GM12875 (cell line): Measurements from ENCODE around the gene CCNI.

Experiments used
- H3K4me3 ChIP-seq: one replicate; pipeline ENCODE4 v1.5.1; 2011; ENCODE audit warnings: low read depth, low read length, control low read depth
- TF ChIP-seq, protein P1 (sequence below): IDR thresholded peaks from 2 replicates; pipeline ENCODE4 v1.5.1; 2011; ENCODE audit warnings: low read depth, mild to moderate bottlenecking, control low read depth, inconsistent platforms, low read length, moderate library complexity, borderline replicate concordance; ENCODE audit not compliant: insufficient read depth

The CCNI gene

DNA sequence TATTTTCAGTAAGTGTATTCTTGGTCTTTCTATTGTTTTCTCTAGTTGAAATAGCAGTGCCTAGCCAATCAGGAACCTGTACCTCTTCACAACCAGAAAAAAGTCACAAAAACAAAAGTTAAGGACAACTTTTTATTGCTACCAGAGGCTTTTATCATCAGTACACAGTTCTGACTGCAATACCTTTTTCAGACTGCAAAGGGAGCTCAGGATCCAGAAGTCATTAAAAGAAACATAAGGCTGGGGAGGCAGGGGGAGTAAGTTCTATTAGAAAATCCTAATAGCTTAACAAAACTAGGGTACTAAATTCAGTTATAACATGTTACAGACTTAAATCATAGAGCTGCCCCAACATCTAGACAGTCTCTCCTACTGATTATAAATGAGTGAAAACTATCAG, 28.8 kb downstream of the CCNI start:
- TF ChIP-seq, protein P1, sequence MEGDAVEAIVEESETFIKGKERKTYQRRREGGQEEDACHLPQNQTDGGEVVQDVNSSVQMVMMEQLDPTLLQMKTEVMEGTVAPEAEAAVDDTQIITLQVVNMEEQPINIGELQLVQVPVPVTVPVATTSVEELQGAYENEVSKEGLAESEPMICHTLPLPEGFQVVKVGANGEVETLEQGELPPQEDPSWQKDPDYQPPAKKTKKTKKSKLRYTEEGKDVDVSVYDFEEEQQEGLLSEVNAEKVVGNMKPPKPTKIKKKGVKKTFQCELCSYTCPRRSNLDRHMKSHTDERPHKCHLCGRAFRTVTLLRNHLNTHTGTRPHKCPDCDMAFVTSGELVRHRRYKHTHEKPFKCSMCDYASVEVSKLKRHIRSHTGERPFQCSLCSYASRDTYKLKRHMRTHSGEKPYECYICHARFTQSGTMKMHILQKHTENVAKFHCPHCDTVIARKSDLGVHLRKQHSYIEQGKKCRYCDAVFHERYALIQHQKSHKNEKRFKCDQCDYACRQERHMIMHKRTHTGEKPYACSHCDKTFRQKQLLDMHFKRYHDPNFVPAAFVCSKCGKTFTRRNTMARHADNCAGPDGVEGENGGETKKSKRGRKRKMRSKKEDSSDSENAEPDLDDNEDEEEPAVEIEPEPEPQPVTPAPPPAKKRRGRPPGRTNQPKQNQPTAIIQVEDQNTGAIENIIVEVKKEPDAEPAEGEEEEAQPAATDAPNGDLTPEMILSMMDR, result 0 out of 2 replicates have a peak, but pooled peaks have one; percentile 9
- H3K4me3 ChIP-seq, result no peak overlapping the region

DNA sequence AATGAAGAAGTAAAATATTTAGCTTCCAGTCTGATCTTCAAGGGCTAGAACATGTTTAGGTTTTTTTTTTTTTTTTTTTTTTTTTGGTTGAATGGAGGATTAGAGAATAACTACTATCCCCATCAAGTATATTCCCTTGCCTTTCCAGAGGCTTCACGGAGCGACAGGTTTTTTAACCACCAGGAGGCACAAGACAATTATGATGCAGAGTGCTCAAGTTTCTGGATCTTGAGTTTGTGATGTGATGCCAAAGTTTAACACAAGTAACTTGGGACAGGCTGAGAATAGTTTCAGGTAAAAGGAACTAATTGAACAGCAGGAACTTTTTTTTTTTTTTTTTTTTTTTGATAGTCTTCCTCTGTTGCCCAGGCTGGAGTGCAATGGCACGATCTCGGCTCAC, 30.3 kb downstream of the CCNI start:
- H3K4me3 ChIP-seq, result no peak overlapping the region
- TF ChIP-seq, protein P1, result no peak

DNA sequence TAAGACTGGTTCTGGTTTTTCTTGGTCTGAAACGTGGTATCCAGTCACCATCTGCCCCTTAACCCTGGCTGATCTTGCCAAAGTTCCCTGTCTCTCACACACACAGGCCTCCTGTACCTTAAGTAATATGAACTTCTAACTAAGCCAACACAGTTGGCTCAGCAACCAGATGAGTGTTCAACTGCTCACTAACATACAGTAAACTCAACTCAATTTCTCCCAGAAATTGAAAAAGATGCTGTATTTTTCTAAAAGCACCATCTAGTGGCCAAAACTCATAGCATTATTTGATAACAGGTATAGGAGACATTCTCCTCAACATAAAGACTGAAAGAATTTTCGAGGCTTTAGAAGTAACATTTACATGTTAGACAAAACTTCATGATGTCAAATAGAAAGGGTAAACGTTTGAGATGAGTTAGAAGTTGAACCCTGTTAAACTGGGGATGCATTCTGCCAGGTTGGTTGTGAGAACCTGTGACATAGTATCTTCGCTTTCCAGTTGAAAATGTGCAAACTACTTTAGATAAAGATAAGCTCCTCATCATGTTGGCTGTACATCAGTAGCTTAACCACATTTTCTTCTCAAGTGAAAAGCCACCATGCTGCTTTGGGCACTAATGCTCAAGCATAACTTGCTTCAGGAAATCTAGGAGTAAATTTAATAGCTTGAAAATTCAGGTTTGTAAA, 31.2 kb downstream of the CCNI start:
- TF ChIP-seq, protein P1, result peak; percentile 30; the same call in 1 of the 2 replicates
- H3K4me3 ChIP-seq, result no peak overlapping the region

DNA sequence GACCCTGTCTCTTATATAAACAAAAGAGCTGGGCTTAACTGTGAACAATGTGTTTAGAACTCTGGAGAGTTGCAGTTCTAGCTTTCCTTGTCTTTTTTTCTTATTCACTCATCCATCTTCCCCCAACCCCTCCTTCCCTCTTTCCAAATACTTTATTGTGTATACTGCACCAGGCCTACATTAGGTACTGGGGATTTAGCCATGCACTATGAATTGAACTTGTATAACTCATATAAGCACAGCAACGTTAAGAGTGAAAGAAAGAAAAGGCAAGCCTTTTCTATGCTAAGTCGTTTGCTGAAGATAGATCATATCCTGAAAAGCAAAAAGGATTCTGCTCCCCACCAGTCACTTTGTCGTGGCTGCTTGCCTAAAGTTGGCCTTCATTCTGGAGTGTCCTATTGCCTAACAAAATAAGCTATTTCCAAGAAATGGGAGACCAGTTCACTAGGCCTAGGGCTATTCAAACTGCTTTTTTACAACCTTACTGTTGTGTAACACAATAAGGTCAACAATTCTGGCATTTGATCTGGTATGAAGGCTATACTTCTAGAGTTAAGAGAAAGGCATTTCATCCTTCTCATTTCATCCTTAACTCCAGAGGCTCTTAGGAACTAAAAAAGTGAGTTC, 32.2 kb downstream of the CCNI start:
- no peak overlapping the region for H3K4me3 ChIP-seq
- TF ChIP-seq, protein P1, result no peak

DNA sequence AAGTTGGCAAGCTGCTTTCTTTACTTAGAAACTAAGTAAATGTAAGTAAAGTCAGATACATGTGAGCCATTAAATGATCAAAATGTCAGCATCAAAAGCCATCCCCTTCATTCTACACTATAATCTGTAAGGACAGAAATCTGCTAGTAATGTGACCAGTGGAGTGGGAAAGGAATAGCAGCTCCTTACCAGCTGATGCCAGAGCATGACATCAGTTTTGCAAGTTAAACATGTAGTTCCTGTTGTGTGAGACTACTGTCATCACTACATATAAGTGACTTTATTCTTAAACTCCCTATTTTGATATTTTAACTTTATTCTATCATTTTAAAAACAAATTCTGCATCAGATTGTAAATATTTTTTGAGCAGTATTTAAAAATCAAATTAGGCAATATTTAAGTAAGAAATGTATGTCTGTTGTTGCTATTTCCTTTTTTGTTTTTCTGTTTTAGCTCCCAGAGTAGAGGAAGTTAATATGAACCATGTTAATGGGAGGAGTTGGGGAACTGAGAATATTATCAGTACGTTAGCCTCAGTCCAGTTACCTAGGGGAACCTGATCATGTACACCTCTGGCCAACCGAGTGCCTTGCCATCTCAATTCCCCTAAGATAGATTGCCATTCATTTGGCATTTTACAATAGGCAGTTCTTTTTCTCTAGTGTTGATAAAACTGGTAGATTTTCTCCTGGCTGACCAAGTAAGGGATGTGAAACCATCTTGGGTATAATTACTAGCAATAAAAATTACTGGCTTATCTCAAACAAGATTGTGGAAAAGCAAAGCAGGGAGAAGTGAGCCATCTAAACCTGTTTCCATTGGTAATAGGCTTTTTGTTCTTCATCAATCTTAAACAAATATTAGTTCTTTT, 34.7 kb downstream of the CCNI start:
- TF ChIP-seq, protein P1, result no peak
- H3K4me3 ChIP-seq, result no peak overlapping the region

DNA sequence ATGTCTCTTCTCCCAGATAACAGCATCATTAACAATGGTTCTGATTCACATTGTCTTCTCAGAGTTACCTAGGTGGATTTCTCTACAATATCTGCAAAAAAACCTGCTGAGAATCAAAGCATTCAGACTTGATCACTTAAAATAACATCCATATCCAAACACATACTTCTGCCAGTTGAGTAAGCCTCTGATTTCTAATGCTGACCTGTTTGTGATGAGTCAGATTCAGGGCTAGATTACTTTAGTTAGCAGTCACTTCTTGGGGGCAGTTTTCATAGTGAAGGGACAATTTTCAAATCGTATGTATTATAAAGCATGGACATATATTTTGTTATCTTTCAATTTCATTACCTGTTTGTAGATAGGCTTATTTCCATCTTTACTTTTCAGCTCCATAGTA, 35.5 kb downstream of the CCNI start:
- no peak overlapping the region for H3K4me3 ChIP-seq
- TF ChIP-seq, protein P1, result no peak

DNA sequence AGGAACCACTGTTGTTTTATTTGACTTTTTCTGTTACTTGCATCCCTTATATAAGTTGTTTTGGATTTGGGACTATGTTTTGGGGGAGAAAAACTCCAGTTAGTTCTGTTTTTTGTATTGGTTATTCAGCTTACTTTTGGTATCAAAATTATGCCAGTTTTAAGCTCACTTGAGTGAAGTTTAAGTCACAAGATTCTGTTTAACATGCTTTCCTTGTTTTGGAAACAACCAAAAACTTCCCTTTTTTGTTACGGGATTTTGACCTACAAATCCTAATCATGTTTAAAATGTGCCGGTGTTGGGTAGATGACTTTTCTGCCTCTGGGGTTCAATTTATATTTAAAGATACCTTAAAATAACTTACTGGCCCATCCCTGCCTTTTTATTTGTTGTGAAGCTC, 36.0 kb downstream of the CCNI start:
- TF ChIP-seq, protein P1, result no peak
- H3K4me3 ChIP-seq, result no peak overlapping the region
